Activated CD4-positive, alpha-beta T cell treated with anti-CD3 and anti-CD28 coated beads for 36 hours (primary cell): Measurements from ENCODE around the gene FRMPD4. TPM values are rescaled to one million over a fixed set of nuclear protein-coding genes. Genes with fewer than 3 reads are reported as not detected.

ENCODE experiments used
- ATAC-seq: fragments of 200-7000 bp; cut with Tn5 transposase; one replicate; pipeline ENCODE4 v1.10.0; 2021; ENCODE audit warnings: mild to moderate bottlenecking, moderate library complexity
- CTCF ChIA-PET: fragments of 350-600 bp; sonication (Branson Sonifier 250); formaldehyde crosslinking; loops from one replicate; lab custom pipeline; 2021; ENCODE audit warnings: antibody characterized with exemption; lab: Charles Lee
- POLR2A ChIA-PET: fragments of 350-600 bp; sonication (Branson Sonifier 250); formaldehyde crosslinking; loops from one replicate; lab custom pipeline; 2021; ENCODE audit warnings: antibody characterized with exemption, inconsistent platforms; lab: Charles Lee
- DNase-seq: peaks from one replicate; pipeline ENCODE4 v3.0.0-alpha.2; 2020
- H3K27ac Mint-ChIP-seq: one replicate; pipeline ENCODE4 v1.8.0; 2021; ENCODE audit warnings: mixed read lengths
- H3K27me3 Mint-ChIP-seq: one replicate; pipeline ENCODE4 v1.8.0; 2021; ENCODE audit warnings: mixed read lengths
- H3K36me3 Mint-ChIP-seq: one replicate; pipeline ENCODE4 v1.8.0; 2021; ENCODE audit warnings: low read depth, mixed read lengths
- H3K4me1 Mint-ChIP-seq: one replicate; pipeline ENCODE4 v1.8.0; 2021; ENCODE audit warnings: mixed read lengths
- H3K4me3 Mint-ChIP-seq: one replicate; pipeline ENCODE4 v1.8.0; 2021; ENCODE audit warnings: mild to moderate bottlenecking, moderate library complexity, mixed read lengths
- H3K9me3 Mint-ChIP-seq: one replicate; pipeline ENCODE4 v1.8.0; 2021; ENCODE audit warnings: low read depth, mixed read lengths
- intact Hi-C, 2 experiments: fragments of 100-400 bp; cut with DNase I in 1 of 2; cut with micrococcal nuclease in 1 of 2; formaldehyde crosslinking; loops; one replicate each; pipeline versions ENCODE4 v1.14.2 to v1.15.1; 2022 to 2024; cut with DNase I, micrococcal nuclease
- total RNA-seq, 2 experiments: library from RNA; stranded (reverse); gene quantifications; one replicate each; pipeline ENCODE4 v1.2.3, GENCODE V29; 2021

FRMPD4 gene
- total RNA-seq, 2 experiments from 2014 or later = not detected

- ChIA-PET CTCF (no interaction called here), POLR2A (no interaction called here)
- Mint-ChIP-seq H3K9me3 (no peaks in the 10 kb centered on the region), H3K36me3 (no peaks in the 10 kb centered on the region), H3K4me3 (no peak overlapping the region), H3K4me1 (no peaks in the 10 kb centered on the region), H3K27me3 (no peaks in the 10 kb centered on the region), H3K27ac (no peak overlapping the region)
- intact Hi-C loops = no loop called here
- DNase-seq (no peak), ATAC-seq (no peak)
These were observed 547.3 kb downstream of the FRMPD4 start for GRCh38 chrX:12685541-12685940.

DNA sequence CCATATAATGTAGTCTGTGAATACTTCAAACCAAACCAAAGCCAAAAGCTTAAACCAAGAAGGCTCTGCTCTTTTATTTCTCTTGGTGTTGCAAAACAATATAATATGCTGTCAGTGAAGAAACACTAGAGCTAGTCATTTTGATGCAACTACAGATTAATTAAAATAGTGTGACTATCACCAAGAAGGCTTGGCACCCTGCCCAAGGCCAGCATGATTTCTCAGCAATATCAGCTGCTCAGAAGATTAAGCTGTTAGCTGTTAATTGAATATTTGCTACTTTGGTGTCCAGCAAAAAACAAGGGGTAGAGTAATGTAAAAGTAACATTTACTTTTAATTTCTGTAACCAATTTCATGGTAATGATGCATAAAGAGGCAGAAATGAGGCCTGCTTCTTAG is 548.1 kb downstream of the FRMPD4 start:
- intact Hi-C loops = no loop called here
- no peaks in the 10 kb centered on the region for H3K4me1 Mint-ChIP-seq
- CTCF ChIA-PET = no interaction called here

GRCh38 chrX:12690646-12691045 is 552.4 kb downstream of the FRMPD4 start:
- H3K27ac Mint-ChIP-seq = no peak overlapping the region
- H3K4me1 Mint-ChIP-seq = no peaks in the 10 kb centered on the region
- CTCF ChIA-PET = interaction anchor here (0.8 kb wide), 1 partner anchor 11 kb away, joined by 3 read pairs; no protein-coding TSS in a partner anchor
- peaks cover 3% of the 10 kb centered on the region for H3K27me3 Mint-ChIP-seq
- DNase-seq = no peak
- no peak for ATAC-seq
- H3K4me3 Mint-ChIP-seq = no peak overlapping the region
- no peaks in the 10 kb centered on the region for H3K9me3 Mint-ChIP-seq
- no peaks in the 10 kb centered on the region for H3K36me3 Mint-ChIP-seq
- intact Hi-C loops = no loop called here
- POLR2A ChIA-PET = no interaction called here

More for the DNA sequence above, 548.1 kb downstream of the FRMPD4 start:
- ATAC-seq (no peak), DNase-seq (no peak)
- Mint-ChIP-seq H3K27me3 (no peaks in the 10 kb centered on the region), H3K27ac (no peak overlapping the region), H3K4me3 (no peak overlapping the region), H3K36me3 (no peaks in the 10 kb centered on the region), H3K9me3 (no peaks in the 10 kb centered on the region)
- POLR2A ChIA-PET = no interaction called here

- CTCF ChIA-PET = no interaction called here
- Mint-ChIP-seq H3K27ac (no peak overlapping the region), H3K4me1 (no peaks in the 10 kb centered on the region), H3K9me3 (no peaks in the 10 kb centered on the region), H3K36me3 (no peaks in the 10 kb centered on the region), H3K27me3 (peaks cover 9% of the 10 kb centered on the region), H3K4me3 (no peak overlapping the region)
- ATAC-seq (no peak), DNase-seq (no peak)
- POLR2A ChIA-PET = no interaction called here
- intact Hi-C loops = no loop called here
These were observed 555.5 kb downstream of the FRMPD4 start for GRCh38 chrX:12693754-12694153.

GRCh38 chrX:12700745-12701144 is 562.5 kb downstream of the FRMPD4 start:
- POLR2A ChIA-PET = no interaction called here
- Mint-ChIP-seq H3K4me1 (no peaks in the 10 kb centered on the region), H3K27ac (no peak overlapping the region), H3K9me3 (no peaks in the 10 kb centered on the region), H3K27me3 (peaks cover 8% of the 10 kb centered on the region), H3K4me3 (no peak overlapping the region), H3K36me3 (no peaks in the 10 kb centered on the region)
- intact Hi-C loops = loop anchor here (1.0 to 10.0 kb wide), 6 partner anchors 72 to 1168 kb away; no protein-coding TSS in a partner anchor
- DNase-seq (no peak), ATAC-seq (no peak)
- CTCF ChIA-PET = interaction anchor here (1.4 kb wide), 1 partner anchor 83 kb away, joined by 5 read pairs; no protein-coding TSS in a partner anchor

GRCh38 chrX:12701628-12702027 is 563.4 kb downstream of the FRMPD4 start:
- Mint-ChIP-seq H3K36me3 (no peaks in the 10 kb centered on the region), H3K4me3 (no peak overlapping the region), H3K4me1 (no peaks in the 10 kb centered on the region), H3K27ac (no peak overlapping the region), H3K9me3 (no peaks in the 10 kb centered on the region), H3K27me3 (peaks cover 7% of the 10 kb centered on the region)
- ATAC-seq (peak; percentile 63), DNase-seq (peak; percentile 66)
- ChIA-PET CTCF (interaction anchor here (0.5 to 1.4 kb wide), 11 partner anchors 9 to 956 kb away, joined by 3 to 5 read pairs (median 3); no protein-coding TSS in a partner anchor), POLR2A (no interaction called here)
- intact Hi-C loops = loop anchor here (1.0 to 10.0 kb wide), 8 partner anchors 71 to 1169 kb away; no protein-coding TSS in a partner anchor

GRCh38 chrX:12702509-12703091 is 564.3 kb downstream of the FRMPD4 start:
- H3K4me1 Mint-ChIP-seq = no peaks in the 10 kb centered on the region
- ChIA-PET CTCF (interaction anchor here (0.6 to 1.4 kb wide), 4 partner anchors 10 to 188 kb away, joined by 3 to 4 read pairs (median 3); no protein-coding TSS in a partner anchor), POLR2A (no interaction called here)
- ATAC-seq = no peak
- H3K9me3 Mint-ChIP-seq = no peaks in the 10 kb centered on the region
- peaks cover 6% of the 10 kb centered on the region for H3K27me3 Mint-ChIP-seq
- no peak overlapping the region for H3K27ac Mint-ChIP-seq
- H3K4me3 Mint-ChIP-seq = no peak overlapping the region
- H3K36me3 Mint-ChIP-seq = no peaks in the 10 kb centered on the region
- DNase-seq = peak; percentile 27
- intact Hi-C loops = loop anchor here (1.0 to 10.0 kb wide), 6 partner anchors 70 to 1170 kb away; no protein-coding TSS in a partner anchor

DNA sequence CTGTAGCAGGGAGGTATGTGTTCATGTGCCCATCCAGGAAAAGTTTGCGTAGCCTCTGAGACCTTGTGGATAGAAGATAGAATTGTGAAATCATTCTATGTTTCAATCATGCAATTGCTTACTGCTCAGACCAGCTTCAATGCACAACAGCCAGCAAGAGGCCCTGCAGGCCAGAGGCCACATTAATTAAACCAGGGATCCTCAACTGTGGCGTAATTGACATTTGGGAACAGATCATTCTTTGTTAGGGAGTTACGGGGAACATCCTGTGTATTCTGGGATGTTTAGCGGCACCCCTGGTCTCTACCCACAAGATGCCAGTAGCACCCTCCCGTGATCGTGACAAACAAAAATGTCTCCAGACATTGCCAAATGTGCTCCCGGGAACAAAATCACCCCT is 566.4 kb downstream of the FRMPD4 start:
- Mint-ChIP-seq H3K27me3 (peaks cover 3% of the 10 kb centered on the region), H3K9me3 (no peaks in the 10 kb centered on the region), H3K36me3 (no peaks in the 10 kb centered on the region), H3K4me1 (no peaks in the 10 kb centered on the region), H3K27ac (no peak overlapping the region), H3K4me3 (no peak overlapping the region)
- ATAC-seq (no peak), DNase-seq (no peak)
- ChIA-PET POLR2A (no interaction called here), CTCF (no interaction called here)
- intact Hi-C loops = loop anchor here (5.0 to 10.0 kb wide), 4 partner anchors 68 to 1172 kb away; no protein-coding TSS in a partner anchor

DNA sequence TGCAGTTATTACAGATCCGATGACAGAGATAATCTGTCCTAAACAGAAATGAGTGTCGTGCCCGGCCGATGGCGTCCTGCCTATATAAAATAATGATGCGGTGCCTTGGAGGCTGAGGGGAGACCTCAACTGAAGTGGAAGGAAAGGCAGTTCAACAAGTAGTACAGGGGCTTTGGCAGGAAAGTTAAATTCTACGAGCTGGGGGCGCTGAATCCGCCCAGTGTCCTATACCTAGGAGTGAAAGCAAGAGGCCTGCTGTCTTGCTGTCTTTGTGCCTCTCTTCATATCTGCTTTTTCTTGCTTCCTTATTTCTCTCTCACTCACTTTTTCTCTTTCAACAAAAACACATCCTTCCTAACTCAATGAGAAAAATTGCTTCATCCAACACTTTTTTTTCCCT is 570.8 kb downstream of the FRMPD4 start:
- ChIA-PET CTCF (no interaction called here), POLR2A (no interaction called here)
- DNase-seq (no peak), ATAC-seq (no peak)
- Mint-ChIP-seq H3K4me3 (no peak overlapping the region), H3K27me3 (peaks cover 2% of the 10 kb centered on the region), H3K36me3 (no peaks in the 10 kb centered on the region), H3K9me3 (no peaks in the 10 kb centered on the region), H3K27ac (no peak overlapping the region), H3K4me1 (no peaks in the 10 kb centered on the region)
- intact Hi-C loops = loop anchor here in 1 of 2 experiments (10.0 kb wide), 1 partner anchor 144 kb away; no protein-coding TSS in a partner anchor

DNA sequence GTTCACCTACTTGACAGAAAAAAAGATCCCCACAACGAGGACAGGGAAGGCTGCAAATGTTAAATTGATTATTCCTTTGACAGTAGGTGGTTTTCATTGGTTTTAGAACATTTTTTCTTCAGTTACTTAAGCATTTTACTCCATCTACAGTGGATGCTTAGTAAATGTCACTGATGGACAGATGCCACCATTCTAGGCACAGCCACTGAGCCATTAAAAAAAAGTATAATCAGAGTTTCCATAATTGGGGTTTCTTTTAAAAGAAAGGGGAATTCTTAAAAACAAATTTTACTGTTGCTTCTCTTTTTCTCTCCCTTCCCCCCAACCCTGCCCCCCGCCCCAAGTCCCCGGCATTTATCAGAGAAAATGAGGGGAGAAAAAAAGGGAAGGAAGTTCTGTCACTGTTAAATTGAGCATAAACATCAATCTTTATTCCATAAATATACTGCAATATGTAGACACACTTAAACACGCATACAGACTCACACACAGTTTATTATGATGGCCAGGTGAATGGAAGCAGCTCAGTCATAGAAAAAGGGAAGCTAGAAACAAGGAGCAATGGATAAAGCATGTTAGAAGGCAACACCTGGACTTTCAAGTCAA is 573.3 kb downstream of the FRMPD4 start:
- Mint-ChIP-seq H3K9me3 (no peaks in the 10 kb centered on the region), H3K4me1 (no peaks in the 10 kb centered on the region), H3K27ac (no peak overlapping the region), H3K36me3 (no peaks in the 10 kb centered on the region), H3K4me3 (no peak overlapping the region), H3K27me3 (peaks cover 2% of the 10 kb centered on the region)
- no peak for ATAC-seq
- ChIA-PET POLR2A (no interaction called here), CTCF (no interaction called here)
- DNase-seq = no peak
- intact Hi-C loops = no loop called here

GRCh38 chrX:12716574-12716973 is 578.3 kb downstream of the FRMPD4 start:
- no peaks in the 10 kb centered on the region for H3K4me1 Mint-ChIP-seq
- DNase-seq (no peak), ATAC-seq (no peak)
- no peaks in the 10 kb centered on the region for H3K36me3 Mint-ChIP-seq
- POLR2A ChIA-PET = no interaction called here
- H3K27me3 Mint-ChIP-seq = peaks cover 2% of the 10 kb centered on the region
- no peak overlapping the region for H3K27ac Mint-ChIP-seq
- no peak overlapping the region for H3K4me3 Mint-ChIP-seq
- no peaks in the 10 kb centered on the region for H3K9me3 Mint-ChIP-seq
- CTCF ChIA-PET = no interaction called here
- intact Hi-C loops = no loop called here

DNA sequence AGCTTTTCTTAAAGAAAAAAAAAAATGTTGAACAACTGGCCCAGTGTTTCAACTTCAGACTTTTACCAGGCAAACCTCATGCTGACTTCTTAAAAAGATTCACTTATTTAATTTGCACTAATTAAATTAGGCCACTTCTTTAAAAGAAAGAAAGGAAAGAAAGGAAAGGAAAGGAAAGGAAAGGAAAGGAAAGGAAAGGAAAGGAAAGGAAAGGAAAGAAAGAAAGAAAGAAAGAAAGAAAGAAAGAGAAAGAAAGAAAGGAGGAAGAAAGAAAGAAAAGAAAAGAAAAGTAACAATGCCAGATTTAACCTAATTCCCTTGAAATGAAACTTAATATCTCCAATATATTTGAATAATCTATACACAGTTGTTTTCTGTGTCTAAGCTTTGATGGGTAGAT is 581.6 kb downstream of the FRMPD4 start:
- H3K27ac Mint-ChIP-seq = no peak overlapping the region
- ChIA-PET CTCF (no interaction called here), POLR2A (no interaction called here)
- intact Hi-C loops = no loop called here
- no peaks in the 10 kb centered on the region for H3K27me3 Mint-ChIP-seq
- no peak overlapping the region for H3K4me3 Mint-ChIP-seq
- no peaks in the 10 kb centered on the region for H3K36me3 Mint-ChIP-seq
- H3K9me3 Mint-ChIP-seq = no peaks in the 10 kb centered on the region
- DNase-seq (no peak), ATAC-seq (no peak)
- H3K4me1 Mint-ChIP-seq = no peaks in the 10 kb centered on the region
